GM12878 (cell line): ENCODE results near the gene PLEKHA1. TPM values are rescaled to one million over a fixed set of nuclear protein-coding genes. Genes with fewer than 3 reads are reported as not detected.
A peak's percentile ranks its signal among the peaks of the same experiment; 100 is the strongest.

Source experiments
- ATAC-seq: fragments of 200-7000 bp; cut with Tn5 transposase; 3 replicates; pipeline ENCODE4 v1.9.1; 2020; ENCODE audit warnings: mild to moderate bottlenecking, moderate library complexity
- BruUV-seq: library from RNA; stranded (reverse); fragments of 400-500 nt; replicated peaks from 2 replicates; lab custom pipeline; 2021; lab: Mats Ljungman, UMichigan
- CTCF ChIA-PET: fragments of 300-600 bp; sonication (Branson Sonifier 250); formaldehyde crosslinking; extraction: SDS; loops from one replicate; lab custom pipeline; 2021; ENCODE audit warnings: inconsistent platforms; lab: Yijun Ruan, JAX
- POLR2A ChIA-PET: fragments of 350-600 bp; formaldehyde crosslinking; extraction: SDS; loops from one replicate; lab custom pipeline; 2021; ENCODE audit warnings: inconsistent platforms; lab: Charles Lee
- RAD21 ChIA-PET: fragments of 300-600 bp; sonication (Branson Sonifier 250); formaldehyde crosslinking; loops from one replicate; lab custom pipeline; 2023; ENCODE audit warnings: antibody characterized with exemption; ENCODE audit not compliant: unreplicated experiment; lab: Charles Lee
- SMC1A ChIA-PET: fragments of 300-600 bp; sonication (Branson Sonifier 250); formaldehyde crosslinking; loops from one replicate; lab custom pipeline; 2023; ENCODE audit not compliant: unreplicated experiment, uncharacterized antibody; lab: Charles Lee
- DNase-seq: peaks from one replicate; pipeline ENCODE4 v3.0.0-alpha.2; 2011; ENCODE audit warnings: low read depth, low spot score
- FAIRE-seq: peaks from 3 replicates; lab custom pipeline; 2011; peaks lifted over from hg19 to GRCh38; lab: Jason Lieb, UNC
- H2AFZ ChIP-seq: 2 replicates; pipeline ENCODE4 v1.6.0; 2011; ENCODE audit warnings: low read depth, low read length, control low read depth; ENCODE audit not compliant: control insufficient read depth
- H3K27ac ChIP-seq: 2 replicates; pipeline ENCODE4 v1.5.1; 2011; ENCODE audit warnings: control low read depth; ENCODE audit not compliant: control insufficient read depth, insufficient read depth
- H3K27me3 ChIP-seq, 2 experiments: replicated peaks in 1 of 2; 2 replicates each; pipeline versions ENCODE4 v1.6.0 to v1.6.1; 2011; ENCODE audit warnings: low read length in 1 of 2; ENCODE audit not compliant: control insufficient read depth in 2 of 2, insufficient read depth in 2 of 2
- H3K36me3 ChIP-seq, 2 experiments: 2 replicates each; pipeline ENCODE4 v1.5.1; 2011; ENCODE audit warnings: low read length in 1 of 2; ENCODE audit not compliant: control insufficient read depth in 2 of 2, insufficient read depth in 2 of 2
- H3K4me1 ChIP-seq: 2 replicates; pipeline ENCODE4 v1.6.1; 2011; ENCODE audit warnings: mild to moderate bottlenecking, low read length, moderate library complexity, mixed read lengths; ENCODE audit not compliant: control insufficient read depth, insufficient read depth
- H3K4me2 ChIP-seq: 2 replicates; pipeline ENCODE4 v1.6.0; 2011; ENCODE audit warnings: control low read depth; ENCODE audit not compliant: control insufficient read depth, insufficient read depth
- H3K4me3 ChIP-seq: fragments of 200-600 bp; sonication (generic); 2 replicates; pipeline ENCODE4 v1.5.1; 2016
- H3K79me2 ChIP-seq: 2 replicates; pipeline ENCODE4 v1.6.0; 2011; ENCODE audit warnings: low read length; ENCODE audit not compliant: control insufficient read depth, insufficient read depth
- H3K9ac ChIP-seq: 2 replicates; pipeline ENCODE4 v1.8.0; 2011; ENCODE audit warnings: low read length, control low read depth, mixed read lengths; ENCODE audit not compliant: control insufficient read depth, insufficient read depth
- H3K9me3 ChIP-seq: replicated peaks from 3 replicates; pipeline ENCODE4 v1.5.1; 2011; ENCODE audit warnings: mild to moderate bottlenecking, low read length; ENCODE audit not compliant: control insufficient read depth, insufficient read depth
- H4K20me1 ChIP-seq: 2 replicates; pipeline ENCODE4 v1.6.0; 2011; ENCODE audit not compliant: control insufficient read depth, insufficient read depth
- DPF2 ChIP-seq: fragments of 450-650 bp; IDR thresholded peaks from 2 replicates; pipeline ENCODE4 v1.6.1; 2017; ENCODE audit warnings: mild to moderate bottlenecking
- FOXM1 ChIP-seq: IDR thresholded peaks from 2 replicates; pipeline ENCODE4 v1.6.1; 2012; ENCODE audit warnings: low read depth, mild to moderate bottlenecking, inconsistent platforms, low read length, moderate library complexity
- NFIC ChIP-seq: IDR thresholded peaks from 2 replicates; pipeline ENCODE4 v1.6.1; 2012; ENCODE audit warnings: low read depth, mild to moderate bottlenecking, inconsistent platforms, low read length, moderate library complexity
- PAX5 ChIP-seq: IDR thresholded peaks from 2 replicates; pipeline ENCODE4 v1.6.1; 2011; ENCODE audit warnings: low read depth, low read length, borderline replicate concordance
- RUNX3 ChIP-seq: IDR thresholded peaks from 2 replicates; pipeline ENCODE4 v1.6.1; 2012; ENCODE audit warnings: low read length, inconsistent platforms
- SIN3A ChIP-seq: IDR thresholded peaks from 2 replicates; pipeline ENCODE4 v1.6.1; 2012; ENCODE audit warnings: low read depth, low read length, improper control_type of control experiment
- ZNF687 ChIP-seq: fragments of 450-650 bp; IDR thresholded peaks from 2 replicates; pipeline ENCODE4 v1.6.1; 2017; ENCODE audit warnings: mild to moderate bottlenecking, moderate library complexity
- ZSCAN29 ChIP-seq: fragments of 450-650 bp; IDR thresholded peaks from 2 replicates; pipeline ENCODE4 v1.6.1; 2017; ENCODE audit warnings: mild to moderate bottlenecking, moderate library complexity
- WGBS: methylation state at CpG from one replicate; pipeline ENCODE4 v1.1.6; 2016; ENCODE audit warnings: low lambda C conversion rate; ENCODE audit not compliant: insufficient replicate concordance, insufficient coverage; ENCODE audit errors: missing lambda C conversion rate; 5-methylcytosine and 5-hydroxymethylcytosine counted together
- in situ Hi-C: fragments of 300-500 bp; cut with MboI; formaldehyde crosslinking; loops from 9 replicates; pipeline ENCODE4 v1.14.3; 2018; ENCODE audit warnings: mixed read lengths
- intact Hi-C: fragments of 100-400 bp; cut with micrococcal nuclease; formaldehyde crosslinking; loops from one replicate; pipeline ENCODE4 v1.14.2; 2022; ENCODE audit not compliant: unreplicated experiment
- polyA plus RNA-seq, 11 experiments: library from polyadenylated mRNA; depleted of rRNA in 4 of 11; unstranded in 6 of 11; stranded (reverse) in 5 of 11; fragments of >200 nt; fragmentation: Nextera tagmentation in 4 of 11; fragmentation: Illumina TruSeq in 1 of 11; extraction: Ambion mirVana in 4 of 11; extraction: Trizol in 1 of 11; gene quantifications; 1 replicate in 1 of 11; 2 replicates in 10 of 11; pipeline versions ENCODE4 v1.2.1 to v1.2.3, GENCODE V29; 2011 to 2016; ENCODE audit warnings: inconsistent platforms in 2 of 11, missing spikeins in 2 of 11, low read depth in 1 of 11
- total RNA-seq, 4 experiments: library from RNA; depleted of rRNA in 3 of 4; stranded (reverse); fragments of >200 nt in 3 of 4; fragmentation: Illumina TruSeq in 1 of 4; extraction: Trizol in 1 of 4; gene quantifications; 2 replicates each; pipeline versions ENCODE4 v1.2.1 to v1.2.3, GENCODE V29; 2013 to 2021
- TF ChIP-seq, protein P1 (sequence below): fragments of 150-350 bp; IDR thresholded peaks from 2 replicates; pipeline ENCODE4 v1.6.1; 2016; ENCODE audit warnings: low read depth, low read length
- TF ChIP-seq, protein P2 (sequence below): fragments of 150-350 bp; IDR thresholded peaks from 2 replicates; pipeline ENCODE4 v1.6.1; 2014; ENCODE audit warnings: mild to moderate bottlenecking, low read depth, low read length
- TF ChIP-seq, protein P3 (sequence below): IDR thresholded peaks from 2 replicates; pipeline ENCODE4 v1.6.1; 2012; ENCODE audit warnings: low read length, inconsistent platforms

Gene PLEKHA1
- total and polyA plus RNA-seq, 10 of the 15 experiments (the other 5 are each of a cell fraction or from before 2014, with no cell fraction given): 0.15 to 6.0 (median 0.32) TPM

DNA sequence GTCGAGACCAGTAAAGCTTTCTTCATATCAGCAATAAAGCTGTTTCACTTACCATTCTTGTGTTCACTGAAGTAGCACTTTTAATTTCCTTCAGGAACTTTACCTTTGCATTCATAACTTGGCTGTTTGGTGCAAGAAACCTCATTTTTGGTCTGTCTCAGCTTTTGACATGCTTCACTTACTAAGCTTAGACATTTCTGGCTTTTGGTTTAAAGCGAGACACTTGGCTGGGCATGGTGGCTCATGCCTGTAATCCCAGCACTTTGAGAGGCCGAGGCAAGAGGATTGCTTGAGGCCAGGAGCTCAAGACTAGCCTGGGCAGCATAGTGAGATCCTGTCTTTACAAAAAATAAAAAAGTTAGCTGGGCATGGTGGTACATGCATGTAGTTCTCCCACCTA lies 15.8 kb downstream of the PLEKHA1 start:
- no peaks in the 10 kb centered on the region for H3K4me1 ChIP-seq
- BruUV-seq: no TSS peak
- WGBS: 0% methylated on average over 3 of the region's 3 CpGs
- H3K36me3 ChIP-seq: no peaks in the 10 kb centered on the region
- SMC1A ChIA-PET: interaction anchor here (0.7 to 1.3 kb wide), 3 partner anchors 13 to 48 kb away, joined by 3 read pairs; no protein-coding TSS in a partner anchor
- no peak for TF ChIP-seq ZSCAN29
- TF ChIP-seq NFIC: no peak
- TF ChIP-seq, protein P1, sequence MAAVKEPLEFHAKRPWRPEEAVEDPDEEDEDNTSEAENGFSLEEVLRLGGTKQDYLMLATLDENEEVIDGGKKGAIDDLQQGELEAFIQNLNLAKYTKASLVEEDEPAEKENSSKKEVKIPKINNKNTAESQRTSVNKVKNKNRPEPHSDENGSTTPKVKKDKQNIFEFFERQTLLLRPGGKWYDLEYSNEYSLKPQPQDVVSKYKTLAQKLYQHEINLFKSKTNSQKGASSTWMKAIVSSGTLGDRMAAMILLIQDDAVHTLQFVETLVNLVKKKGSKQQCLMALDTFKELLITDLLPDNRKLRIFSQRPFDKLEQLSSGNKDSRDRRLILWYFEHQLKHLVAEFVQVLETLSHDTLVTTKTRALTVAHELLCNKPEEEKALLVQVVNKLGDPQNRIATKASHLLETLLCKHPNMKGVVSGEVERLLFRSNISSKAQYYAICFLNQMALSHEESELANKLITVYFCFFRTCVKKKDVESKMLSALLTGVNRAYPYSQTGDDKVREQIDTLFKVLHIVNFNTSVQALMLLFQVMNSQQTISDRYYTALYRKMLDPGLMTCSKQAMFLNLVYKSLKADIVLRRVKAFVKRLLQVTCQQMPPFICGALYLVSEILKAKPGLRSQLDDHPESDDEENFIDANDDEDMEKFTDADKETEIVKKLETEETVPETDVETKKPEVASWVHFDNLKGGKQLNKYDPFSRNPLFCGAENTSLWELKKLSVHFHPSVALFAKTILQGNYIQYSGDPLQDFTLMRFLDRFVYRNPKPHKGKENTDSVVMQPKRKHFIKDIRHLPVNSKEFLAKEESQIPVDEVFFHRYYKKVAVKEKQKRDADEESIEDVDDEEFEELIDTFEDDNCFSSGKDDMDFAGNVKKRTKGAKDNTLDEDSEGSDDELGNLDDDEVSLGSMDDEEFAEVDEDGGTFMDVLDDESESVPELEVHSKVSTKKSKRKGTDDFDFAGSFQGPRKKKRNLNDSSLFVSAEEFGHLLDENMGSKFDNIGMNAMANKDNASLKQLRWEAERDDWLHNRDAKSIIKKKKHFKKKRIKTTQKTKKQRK: no peak
- TF ChIP-seq, protein P2, sequence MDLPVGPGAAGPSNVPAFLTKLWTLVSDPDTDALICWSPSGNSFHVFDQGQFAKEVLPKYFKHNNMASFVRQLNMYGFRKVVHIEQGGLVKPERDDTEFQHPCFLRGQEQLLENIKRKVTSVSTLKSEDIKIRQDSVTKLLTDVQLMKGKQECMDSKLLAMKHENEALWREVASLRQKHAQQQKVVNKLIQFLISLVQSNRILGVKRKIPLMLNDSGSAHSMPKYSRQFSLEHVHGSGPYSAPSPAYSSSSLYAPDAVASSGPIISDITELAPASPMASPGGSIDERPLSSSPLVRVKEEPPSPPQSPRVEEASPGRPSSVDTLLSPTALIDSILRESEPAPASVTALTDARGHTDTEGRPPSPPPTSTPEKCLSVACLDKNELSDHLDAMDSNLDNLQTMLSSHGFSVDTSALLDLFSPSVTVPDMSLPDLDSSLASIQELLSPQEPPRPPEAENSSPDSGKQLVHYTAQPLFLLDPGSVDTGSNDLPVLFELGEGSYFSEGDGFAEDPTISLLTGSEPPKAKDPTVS: no peak
- peak; percentile 25; the same call in 1 of the 2 replicates for TF ChIP-seq PAX5
- no peak for TF ChIP-seq DPF2
- no peak for TF ChIP-seq FOXM1
- TF ChIP-seq SIN3A: no peak
- TF ChIP-seq, protein P3, sequence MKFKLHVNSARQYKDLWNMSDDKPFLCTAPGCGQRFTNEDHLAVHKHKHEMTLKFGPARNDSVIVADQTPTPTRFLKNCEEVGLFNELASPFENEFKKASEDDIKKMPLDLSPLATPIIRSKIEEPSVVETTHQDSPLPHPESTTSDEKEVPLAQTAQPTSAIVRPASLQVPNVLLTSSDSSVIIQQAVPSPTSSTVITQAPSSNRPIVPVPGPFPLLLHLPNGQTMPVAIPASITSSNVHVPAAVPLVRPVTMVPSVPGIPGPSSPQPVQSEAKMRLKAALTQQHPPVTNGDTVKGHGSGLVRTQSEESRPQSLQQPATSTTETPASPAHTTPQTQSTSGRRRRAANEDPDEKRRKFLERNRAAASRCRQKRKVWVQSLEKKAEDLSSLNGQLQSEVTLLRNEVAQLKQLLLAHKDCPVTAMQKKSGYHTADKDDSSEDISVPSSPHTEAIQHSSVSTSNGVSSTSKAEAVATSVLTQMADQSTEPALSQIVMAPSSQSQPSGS: peak; percentile 50; the same call in 1 of the 2 replicates
- TF ChIP-seq ZNF687: no peak
- peak; percentile 43; the same call in 1 of the 2 replicates for TF ChIP-seq RUNX3
- no peak overlapping the region for H3K4me3 ChIP-seq
- no peaks in the 10 kb centered on the region for H3K79me2 ChIP-seq
- no peak overlapping the region for H2AFZ ChIP-seq
- ATAC-seq (no peak), FAIRE-seq (no peak), DNase-seq (no peak)
- POLR2A ChIA-PET: no interaction called here
- in situ Hi-C loops: no loop called here
- no peaks in the 10 kb centered on the region for H3K27me3 ChIP-seq
- RAD21 ChIA-PET: no interaction called here
- H3K4me2 ChIP-seq: no peak overlapping the region
- no peaks in the 10 kb centered on the region for H4K20me1 ChIP-seq
- no peak overlapping the region for H3K27ac ChIP-seq
- CTCF ChIA-PET: no interaction called here
- intact Hi-C loops: no loop called here
- no peaks in the 10 kb centered on the region for H3K9me3 ChIP-seq
- H3K9ac ChIP-seq: no peak overlapping the region
